IMR-90 (cell line): Measurements from ENCODE around the gene ENPEP.

ENCODE experiments used
- CEBPB ChIP-seq: IDR thresholded peaks from 2 replicates; pipeline ENCODE4 v1.6.1; 2012; ENCODE audit warnings: low read depth, low read length, improper control_type of control experiment
- CTCF ChIP-seq: conservative IDR thresholded peaks from 2 replicates; pipeline ENCODE4 v1.5.1; 2012; ENCODE audit warnings: mild to moderate bottlenecking, low read depth, low read length, improper control_type of control experiment
- ELK1 ChIP-seq: fragments of 150-350 bp; IDR thresholded peaks from 2 replicates; pipeline ENCODE4 v1.6.1; 2016; ENCODE audit warnings: low read depth, mild to moderate bottlenecking, low read length, moderate library complexity, borderline replicate concordance
- MAFK ChIP-seq: IDR thresholded peaks from 2 replicates; pipeline ENCODE4 v1.6.1; 2012; ENCODE audit warnings: low read depth, low read length, improper control_type of control experiment
- POLR2A ChIP-seq: IDR thresholded peaks from 2 replicates; pipeline ENCODE4 v1.6.1; 2012; ENCODE audit warnings: mild to moderate bottlenecking, low read depth, low read length
- RAD21 ChIP-seq: IDR thresholded peaks from 2 replicates; pipeline ENCODE4 v1.6.1; 2012; ENCODE audit warnings: low read length, improper control_type of control experiment
- USF2 ChIP-seq: fragments of 150-350 bp; IDR thresholded peaks from 2 replicates; pipeline ENCODE4 v1.6.1; 2017; ENCODE audit warnings: mild to moderate bottlenecking, antibody characterized with exemption, low read length, low read depth

GRCh38 chr4:110595583-110595982 is 119.6 kb downstream of the ENPEP start:
- TF ChIP-seq USF2 (no peak), POLR2A (no peak), CTCF (no peak), CEBPB (no peak), MAFK (no peak), RAD21 (no peak), ELK1 (no peak)
